Fibroblast of lung (primary cell): ENCODE measurements around the gene NCK2. TPM values are rescaled to one million over a fixed set of nuclear protein-coding genes. Genes with fewer than 3 reads are reported as not detected.

ENCODE experiments used
- DNase-seq, 2 donors: peaks; one replicate each; pipeline versions ENCODE4 v3.0.0 to v3.0.0-alpha.2; 2010; ENCODE audit warnings: low read depth in 2 of 2
- H2AFZ ChIP-seq: 2 replicates; pipeline ENCODE4 v1.5.1; 2012; ENCODE audit warnings: low read length, control low read depth, inconsistent platforms
- H3K27ac ChIP-seq: 2 replicates; pipeline ENCODE4 v1.5.1; 2011; ENCODE audit warnings: low read length, control low read depth; ENCODE audit not compliant: insufficient read depth
- H3K27me3 ChIP-seq: 2 replicates; pipeline ENCODE4 v1.5.1; 2011; ENCODE audit warnings: mild to moderate bottlenecking, low read length; ENCODE audit not compliant: control insufficient read depth, insufficient read depth
- H3K36me3 ChIP-seq: 2 replicates; pipeline ENCODE4 v1.5.1; 2011; ENCODE audit warnings: low read length; ENCODE audit not compliant: control insufficient read depth, insufficient read depth
- H3K4me1 ChIP-seq: 2 replicates; pipeline ENCODE4 v1.5.1; 2011; ENCODE audit warnings: low read length; ENCODE audit not compliant: control insufficient read depth, insufficient read depth; ENCODE audit errors: extremely low read depth
- H3K4me2 ChIP-seq: 2 replicates; pipeline ENCODE4 v1.5.1; 2011; ENCODE audit warnings: low read length, control low read depth; ENCODE audit not compliant: insufficient read depth; ENCODE audit errors: extremely low read depth
- H3K4me3 ChIP-seq, 4 experiments: fragments of 200-600 bp in 1 of 4; sonication (generic) in 1 of 4; replicated peaks in 1 of 4; 2 replicates each; pipeline ENCODE4 v1.5.1; 2011 to 2016; ENCODE audit warnings: low read length in 4 of 4, low read depth in 3 of 4, mild to moderate bottlenecking in 3 of 4, control low read depth in 2 of 4, inconsistent platforms in 1 of 4, mixed read lengths in 1 of 4; ENCODE audit not compliant: insufficient read depth in 1 of 4; ENCODE audit errors: control extremely low read depth in 1 of 4
- H3K79me2 ChIP-seq: 2 replicates; pipeline ENCODE4 v1.5.1; 2012; ENCODE audit warnings: mild to moderate bottlenecking, low read length, inconsistent platforms; ENCODE audit not compliant: control insufficient read depth, insufficient read depth
- H3K9ac ChIP-seq: 2 replicates; pipeline ENCODE4 v1.5.1; 2011; ENCODE audit warnings: mild to moderate bottlenecking, low read length, control low read depth; ENCODE audit not compliant: insufficient read depth
- H3K9me3 ChIP-seq: 2 replicates; pipeline ENCODE4 v1.5.1; 2012; ENCODE audit warnings: low read depth, low read length; ENCODE audit not compliant: control insufficient read depth, insufficient read depth
- H4K20me1 ChIP-seq: 2 replicates; pipeline ENCODE4 v1.5.1; 2011; ENCODE audit warnings: low read length; ENCODE audit not compliant: control insufficient read depth, insufficient read depth; ENCODE audit errors: extremely low read depth
- EZH2 ChIP-seq: IDR thresholded peaks from 2 replicates; pipeline ENCODE4 v1.5.1; 2012; ENCODE audit warnings: low read length, control low read depth, mild to moderate bottlenecking; ENCODE audit errors: missing control alignments
- polyA plus RNA-seq, 2 donors: library from polyadenylated mRNA; depleted of rRNA in 1 of 2; stranded (reverse) in 1 of 2; unstranded in 1 of 2; fragments of >200 nt; gene quantifications; 2 replicates each; pipeline ENCODE4 v1.2.1, GENCODE V29; 2011 to 2012; ENCODE audit warnings: missing spikeins in 1 of 2
- total RNA-seq: library from RNA; depleted of rRNA; stranded (reverse); fragments of >200 nt; gene quantifications from 2 replicates; pipeline ENCODE4 v1.2.1, GENCODE V29; 2014
- TF ChIP-seq, protein P1 (sequence below), 2 donors: IDR thresholded peaks in 1 of 2; conservative IDR thresholded peaks in 1 of 2; 1 replicate in 1 of 2; 2 replicates in 1 of 2; pipeline ENCODE4 v1.5.1; 2011 to 2012; ENCODE audit warnings: low read length in 2 of 2, control low read depth in 1 of 2, inconsistent platforms in 1 of 2, low read depth in 1 of 2, mild to moderate bottlenecking in 1 of 2

Gene NCK2
- total and polyA plus RNA-seq, 2 donors (not counting 1 experiment from before 2014, with no cell fraction given) = 25.4 to 51.3 TPM

- Histone ChIP-seq H3K27me3 (no peaks in the 10 kb centered on the region), H3K9ac (no peak overlapping the region), H3K27ac (no peak overlapping the region), H3K79me2 (peaks cover 2% of the 10 kb centered on the region), H3K9me3 (no peaks in the 10 kb centered on the region), H3K4me1 (peaks cover 13% of the 10 kb centered on the region), H3K4me2 (no peak overlapping the region), H4K20me1 (no peaks in the 10 kb centered on the region), H2AFZ (no peak overlapping the region), H3K4me3 (no peak overlapping the region), H3K36me3 (no peaks in the 10 kb centered on the region)
- TF ChIP-seq, protein P1, sequence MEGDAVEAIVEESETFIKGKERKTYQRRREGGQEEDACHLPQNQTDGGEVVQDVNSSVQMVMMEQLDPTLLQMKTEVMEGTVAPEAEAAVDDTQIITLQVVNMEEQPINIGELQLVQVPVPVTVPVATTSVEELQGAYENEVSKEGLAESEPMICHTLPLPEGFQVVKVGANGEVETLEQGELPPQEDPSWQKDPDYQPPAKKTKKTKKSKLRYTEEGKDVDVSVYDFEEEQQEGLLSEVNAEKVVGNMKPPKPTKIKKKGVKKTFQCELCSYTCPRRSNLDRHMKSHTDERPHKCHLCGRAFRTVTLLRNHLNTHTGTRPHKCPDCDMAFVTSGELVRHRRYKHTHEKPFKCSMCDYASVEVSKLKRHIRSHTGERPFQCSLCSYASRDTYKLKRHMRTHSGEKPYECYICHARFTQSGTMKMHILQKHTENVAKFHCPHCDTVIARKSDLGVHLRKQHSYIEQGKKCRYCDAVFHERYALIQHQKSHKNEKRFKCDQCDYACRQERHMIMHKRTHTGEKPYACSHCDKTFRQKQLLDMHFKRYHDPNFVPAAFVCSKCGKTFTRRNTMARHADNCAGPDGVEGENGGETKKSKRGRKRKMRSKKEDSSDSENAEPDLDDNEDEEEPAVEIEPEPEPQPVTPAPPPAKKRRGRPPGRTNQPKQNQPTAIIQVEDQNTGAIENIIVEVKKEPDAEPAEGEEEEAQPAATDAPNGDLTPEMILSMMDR (conservative IDR thresholded peaks at IDR 0.05 in 1 of 2, IDR thresholded peaks at IDR 0.05 in 1 of 2; ENCODE audit: low read depth in 1 of 2, low read length in 2 of 2) = no peak
- no peak for TF ChIP-seq EZH2
- no peak for DNase-seq
Measured at GRCh38 chr2:105872142-105872728, 127.5 kb downstream of the NCK2 start.

- no peaks in the 10 kb centered on the region for H3K27me3 ChIP-seq
- no peak overlapping the region for H3K4me3 ChIP-seq
- H3K27ac ChIP-seq = no peak overlapping the region
- H3K36me3 ChIP-seq = no peaks in the 10 kb centered on the region
- DNase-seq = no peak
- no peak overlapping the region for H3K4me2 ChIP-seq
- no peak overlapping the region for H3K9ac ChIP-seq
- H2AFZ ChIP-seq = no peak overlapping the region
- no peaks in the 10 kb centered on the region for H3K9me3 ChIP-seq
- peaks cover 2% of the 10 kb centered on the region for H3K79me2 ChIP-seq
- no peaks in the 10 kb centered on the region for H4K20me1 ChIP-seq
- H3K4me1 ChIP-seq = peaks cover 11% of the 10 kb centered on the region
- TF ChIP-seq EZH2 = no peak
- TF ChIP-seq, protein P1 (conservative IDR thresholded peaks at IDR 0.05 in 1 of 2, IDR thresholded peaks at IDR 0.05 in 1 of 2; ENCODE audit: low read depth in 1 of 2, low read length in 2 of 2) = no peak
Measured at GRCh38 chr2:105872830-105873229, 128.1 kb downstream of the NCK2 start.

GRCh38 chr2:105873281-105873680 lies 128.6 kb downstream of the NCK2 start:
- H3K4me1 ChIP-seq = peaks cover 7% of the 10 kb centered on the region
- H3K4me2 ChIP-seq = no peak overlapping the region
- no peaks in the 10 kb centered on the region for H4K20me1 ChIP-seq
- no peaks in the 10 kb centered on the region for H3K27me3 ChIP-seq
- DNase-seq = no peak
- TF ChIP-seq EZH2 = no peak
- TF ChIP-seq, protein P1 (conservative IDR thresholded peaks at IDR 0.05 in 1 of 2, IDR thresholded peaks at IDR 0.05 in 1 of 2; ENCODE audit: low read depth in 1 of 2, low read length in 2 of 2) = no peak
- no peaks in the 10 kb centered on the region for H3K9me3 ChIP-seq
- H2AFZ ChIP-seq = no peak overlapping the region
- H3K36me3 ChIP-seq = no peaks in the 10 kb centered on the region
- peaks cover 2% of the 10 kb centered on the region for H3K79me2 ChIP-seq
- H3K27ac ChIP-seq = no peak overlapping the region
- H3K9ac ChIP-seq = no peak overlapping the region
- no peak overlapping the region for H3K4me3 ChIP-seq
